K562 (cell line): Measurements from ENCODE around the gene GRXCR1. TPM values are rescaled to one million over a fixed set of nuclear protein-coding genes. Genes with fewer than 3 reads are reported as not detected.

ENCODE experiments used
- ATAC-seq: fragments of 200-7000 bp; cut with Tn5 transposase; 3 replicates; pipeline ENCODE4 v1.9.1; 2020; ENCODE audit warnings: moderate library complexity
- BruUV-seq: library from RNA; stranded (reverse); fragments of 400-500 nt; replicated peaks from 2 replicates; lab custom pipeline; 2021; lab: Mats Ljungman, UMichigan
- CTCF ChIA-PET: fragments of 300-600 bp; formaldehyde crosslinking; extraction: SDS; loops from one replicate; lab custom pipeline; 2021; ENCODE audit warnings: low intra/inter-chr PET ratio; lab: Yijun Ruan, JAX
- POLR2A ChIA-PET: fragments of 300-600, 350-650 bp; sonication (Branson Sonifier 250); formaldehyde crosslinking; extraction: SDS; loops from one replicate; lab custom pipeline; 2021; ENCODE audit warnings: antibody characterized with exemption, inconsistent platforms; lab: Yijun Ruan, JAX
- DNase-seq, 4 experiments: peaks; one replicate each; pipeline versions ENCODE4 v3.0.0 to v3.0.0-alpha.2; 2011 to 2018; ENCODE audit warnings: low spot score in 3 of 4, mixed read lengths in 3 of 4; ENCODE audit errors: extremely low read depth in 1 of 4
- FAIRE-seq: peaks from 2 replicates; lab custom pipeline; 2011; peaks lifted over from hg19 to GRCh38; lab: Jason Lieb, UNC
- H2AFZ ChIP-seq: 2 replicates; pipeline ENCODE4 v1.6.0; 2011; ENCODE audit warnings: low read depth, low read length, control low read depth, inconsistent platforms
- H3K27ac ChIP-seq: fragments of 200-600 bp; 3 replicates; pipeline ENCODE4 v1.8.0; 2011; ENCODE audit warnings: low read depth, mild to moderate bottlenecking, control low read depth, inconsistent platforms, low read length, moderate library complexity, mixed read lengths; ENCODE audit errors: extremely low read depth
- H3K27me3 ChIP-seq, 2 experiments: fragments of 300-600 bp in 1 of 2; 2 replicates in 1 of 2; 3 replicates in 1 of 2; pipeline versions ENCODE4 v1.6.0 to v1.8.0; 2011; ENCODE audit warnings: inconsistent platforms in 2 of 2, low read length in 2 of 2, mild to moderate bottlenecking in 1 of 2, mixed read lengths in 1 of 2, moderate library complexity in 1 of 2; ENCODE audit not compliant: control insufficient read depth in 2 of 2, insufficient read depth in 2 of 2
- H3K36me3 ChIP-seq: fragments of 300-600 bp; 3 replicates; pipeline ENCODE4 v1.8.0; 2011; ENCODE audit warnings: mild to moderate bottlenecking, low read length, inconsistent platforms; ENCODE audit not compliant: control insufficient read depth, insufficient read depth
- H3K4me1 ChIP-seq, 2 experiments: fragments of 200-600 bp in 1 of 2; replicated peaks in 1 of 2; 2 replicates in 1 of 2; 3 replicates in 1 of 2; pipeline versions ENCODE4 v1.5.1 to v1.8.0; 2011; ENCODE audit warnings: inconsistent platforms in 2 of 2, low read length in 2 of 2, mild to moderate bottlenecking in 1 of 2, mixed read lengths in 1 of 2, moderate library complexity in 1 of 2; ENCODE audit not compliant: control insufficient read depth in 2 of 2, insufficient read depth in 2 of 2
- H3K4me2 ChIP-seq: 2 replicates; pipeline ENCODE4 v1.6.1; 2011; ENCODE audit warnings: low read length, control low read depth, inconsistent platforms, mixed read lengths; ENCODE audit not compliant: insufficient read depth
- H3K4me3 ChIP-seq: fragments of 200-600 bp; sonication (generic), shearing (Covaris generic); 2 replicates; pipeline ENCODE4 v1.5.1; 2016; ENCODE audit warnings: control low read depth, inconsistent platforms
- H3K79me2 ChIP-seq: fragments of 200-600 bp; 3 replicates; pipeline ENCODE4 v1.8.0; 2011; ENCODE audit warnings: low read length, inconsistent platforms; ENCODE audit not compliant: control insufficient read depth, insufficient read depth
- H3K9ac ChIP-seq, 2 experiments: 2 replicates each; pipeline versions ENCODE4 v1.6.0 to v1.6.1; 2011; ENCODE audit warnings: low read depth in 2 of 2, low read length in 2 of 2, control low read depth in 1 of 2, inconsistent platforms in 1 of 2, mild to moderate bottlenecking in 1 of 2, mixed read lengths in 1 of 2; ENCODE audit not compliant: insufficient read depth in 1 of 2
- H3K9me1 ChIP-seq: one replicate; pipeline ENCODE4 v1.6.0; 2011; ENCODE audit warnings: inconsistent platforms, mild to moderate bottlenecking, low read length, moderate library complexity; ENCODE audit not compliant: control insufficient read depth, insufficient read depth
- H3K9me3 ChIP-seq: replicated peaks from 2 replicates; pipeline ENCODE4 v1.5.1; 2011; ENCODE audit warnings: low read depth, low read length, inconsistent platforms; ENCODE audit not compliant: control insufficient read depth, insufficient read depth
- H4K20me1 ChIP-seq: replicated peaks from 2 replicates; pipeline ENCODE4 v1.6.1; 2011; ENCODE audit warnings: low read length, inconsistent platforms, mixed read lengths; ENCODE audit not compliant: control insufficient read depth, insufficient read depth
- HNRNPH1 ChIP-seq: fragments of 200-400 bp; formaldehyde crosslinking; optimal IDR thresholded peaks from 2 replicates; pipeline ENCODE3; 2017; ENCODE audit warnings: low read depth, mild to moderate bottlenecking, low read length, moderate library complexity
- HNRNPUL1 ChIP-seq: fragments of 200-400 bp; formaldehyde crosslinking; IDR thresholded peaks from 2 replicates; pipeline ENCODE4 v1.6.1; 2017; ENCODE audit warnings: low read length
- JUNB ChIP-seq: fragments of 450-650 bp; formaldehyde crosslinking; conservative IDR thresholded peaks from 2 replicates; pipeline ENCODE4 v1.4.0; 2020; ENCODE audit warnings: mild to moderate bottlenecking
- MAFG ChIP-seq: fragments of 450-650 bp; conservative IDR thresholded peaks from 2 replicates; pipeline ENCODE4 v1.6.1; 2016; ENCODE audit warnings: missing genetic modification characterization, missing compliant biosample characterization
- NFE2L1 ChIP-seq: fragments of 450-650 bp; IDR thresholded peaks from 2 replicates; pipeline ENCODE4 v1.6.1; 2016; ENCODE audit warnings: missing genetic modification characterization, low read depth, mild to moderate bottlenecking, missing compliant biosample characterization, moderate library complexity, borderline replicate concordance
- PML ChIP-seq: IDR thresholded peaks from 2 replicates; pipeline ENCODE4 v1.6.1; 2012; ENCODE audit warnings: low read length, inconsistent platforms
- SRF ChIP-seq, 2 experiments: fragments of 250-450, 450-650 bp in 1 of 2; sonication (Bioruptor Pico) in 1 of 2; sonication (generic) in 1 of 2; formaldehyde crosslinking; IDR thresholded peaks; 2 replicates each; pipeline versions ENCODE4 v1.5.0 to v1.5.1; 2020 to 2022; ENCODE audit warnings: mild to moderate bottlenecking in 1 of 2, missing genetic modification reagents in 1 of 2
- ZNF140 ChIP-seq: fragments of 250-450 bp; sonication (Bioruptor Pico); IDR thresholded peaks from 2 replicates; pipeline ENCODE4 v1.8.0; 2021; ENCODE audit warnings: moderate library complexity, mild to moderate bottlenecking, inconsistent platforms
- ZNF79 ChIP-seq: fragments of 250-450 bp; sonication (Bioruptor Pico); IDR thresholded peaks from 2 replicates; pipeline ENCODE4 v1.4.0; 2020; ENCODE audit warnings: low read depth, mild to moderate bottlenecking, moderate library complexity
- WGBS: fragments of 100-300 bp; shearing (Covaris generic); methylation state at CpG from one replicate; pipeline ENCODE4 v1.1.6; 2016; ENCODE audit warnings: low coverage, mixed read lengths; ENCODE audit not compliant: insufficient coverage; ENCODE audit errors: missing lambda C conversion rate; 5-methylcytosine and 5-hydroxymethylcytosine counted together
- in situ Hi-C: fragments of 300-500 bp; cut with MboI; formaldehyde crosslinking; loops from 4 replicates; pipeline ENCODE4 v1.15.0; 2018; ENCODE audit warnings: inconsistent platforms, mixed read lengths
- intact Hi-C: fragments of 100-400 bp; cut with micrococcal nuclease; formaldehyde crosslinking; loops from 2 replicates; pipeline ENCODE4 v1.14.2; 2022
- polyA plus RNA-seq, 8 experiments: library from polyadenylated mRNA; depleted of rRNA in 4 of 8; stranded (reverse) in 5 of 8; unstranded in 3 of 8; fragments of >200 nt; fragmentation: Nextera tagmentation in 2 of 8; fragmentation: Illumina TruSeq in 1 of 8; extraction: Ambion mirVana in 2 of 8; extraction: Trizol in 1 of 8; gene quantifications; 2 replicates each; pipeline versions ENCODE4 v1.2.1 to v1.2.3, GENCODE V29; 2011 to 2014; ENCODE audit warnings: inconsistent platforms in 1 of 8, missing spikeins in 1 of 8
- total RNA-seq, 7 experiments: library from RNA; depleted of rRNA in 6 of 7; stranded (reverse); fragments of >200 nt in 6 of 7; fragmentation: Illumina TruSeq in 2 of 7; extraction: Trizol in 2 of 7; gene quantifications; 2 replicates each; pipeline versions ENCODE4 v1.2.1 to v1.2.3, GENCODE V29; 2011 to 2021; ENCODE audit warnings: low replicate concordance in 1 of 7
- TF ChIP-seq, protein P1 (sequence below): fragments of 250-450 bp; sonication (Bioruptor Pico); IDR thresholded peaks from 2 replicates; pipeline ENCODE4 v1.6.1; 2021; ENCODE audit warnings: mild to moderate bottlenecking

GRXCR1 gene
- total and polyA plus RNA-seq, 9 of the 15 experiments (the other 6 are each of a cell fraction or from before 2014, with no cell fraction given): not detected

GRCh38 chr4:43047058-43047457, 154.5 kb downstream of the GRXCR1 start:
- ATAC-seq (no peak), FAIRE-seq (no peak), DNase-seq (no peak)
- Histone ChIP-seq H3K4me3 (no peak overlapping the region), H4K20me1 (no peaks in the 10 kb centered on the region), H3K4me1 (no peaks in the 10 kb centered on the region), H3K27me3 (no peaks in the 10 kb centered on the region), H3K36me3 (no peaks in the 10 kb centered on the region), H2AFZ (no peak overlapping the region), H3K9me1 (no peaks in the 10 kb centered on the region), H3K4me2 (no peak overlapping the region), H3K27ac (no peak overlapping the region), H3K79me2 (no peaks in the 10 kb centered on the region), H3K9me3 (no peaks in the 10 kb centered on the region), H3K9ac (no peak overlapping the region)
- CTCF ChIA-PET: no interaction called here
- TF ChIP-seq ZNF140 (CRISPR knock-in tag): no peak
- no peak for TF ChIP-seq SRF (CRISPR knock-in tag; IDR thresholded peaks at IDR 0.05)
- TF ChIP-seq JUNB (CRISPR knock-in tag): no peak
- no peak for TF ChIP-seq NFE2L1 (tag)
- no peak for TF ChIP-seq PML
- TF ChIP-seq, protein P1, sequence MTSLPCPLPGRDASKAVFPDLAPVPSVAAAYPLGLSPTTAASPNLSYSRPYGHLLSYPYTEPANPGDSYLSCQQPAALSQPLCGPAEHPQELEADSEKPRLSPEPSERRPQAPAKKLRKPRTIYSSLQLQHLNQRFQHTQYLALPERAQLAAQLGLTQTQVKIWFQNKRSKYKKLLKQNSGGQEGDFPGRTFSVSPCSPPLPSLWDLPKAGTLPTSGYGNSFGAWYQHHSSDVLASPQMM (CRISPR knock-in tag): no peak
- no peak for TF ChIP-seq HNRNPH1
- TF ChIP-seq HNRNPUL1: no peak
- TF ChIP-seq ZNF79 (CRISPR knock-in tag): no peak
- TF ChIP-seq MAFG (tag): no peak
- 0% methylated on average over 1 of the region's 1 CpG for WGBS
- POLR2A ChIA-PET: no interaction called here
- intact Hi-C loops (no loop called here), in situ Hi-C loops (no loop called here)
- no TSS peak for BruUV-seq
